ENCODE measurements around the gene SLC19A1.

Gene SLC19A1

DNA sequence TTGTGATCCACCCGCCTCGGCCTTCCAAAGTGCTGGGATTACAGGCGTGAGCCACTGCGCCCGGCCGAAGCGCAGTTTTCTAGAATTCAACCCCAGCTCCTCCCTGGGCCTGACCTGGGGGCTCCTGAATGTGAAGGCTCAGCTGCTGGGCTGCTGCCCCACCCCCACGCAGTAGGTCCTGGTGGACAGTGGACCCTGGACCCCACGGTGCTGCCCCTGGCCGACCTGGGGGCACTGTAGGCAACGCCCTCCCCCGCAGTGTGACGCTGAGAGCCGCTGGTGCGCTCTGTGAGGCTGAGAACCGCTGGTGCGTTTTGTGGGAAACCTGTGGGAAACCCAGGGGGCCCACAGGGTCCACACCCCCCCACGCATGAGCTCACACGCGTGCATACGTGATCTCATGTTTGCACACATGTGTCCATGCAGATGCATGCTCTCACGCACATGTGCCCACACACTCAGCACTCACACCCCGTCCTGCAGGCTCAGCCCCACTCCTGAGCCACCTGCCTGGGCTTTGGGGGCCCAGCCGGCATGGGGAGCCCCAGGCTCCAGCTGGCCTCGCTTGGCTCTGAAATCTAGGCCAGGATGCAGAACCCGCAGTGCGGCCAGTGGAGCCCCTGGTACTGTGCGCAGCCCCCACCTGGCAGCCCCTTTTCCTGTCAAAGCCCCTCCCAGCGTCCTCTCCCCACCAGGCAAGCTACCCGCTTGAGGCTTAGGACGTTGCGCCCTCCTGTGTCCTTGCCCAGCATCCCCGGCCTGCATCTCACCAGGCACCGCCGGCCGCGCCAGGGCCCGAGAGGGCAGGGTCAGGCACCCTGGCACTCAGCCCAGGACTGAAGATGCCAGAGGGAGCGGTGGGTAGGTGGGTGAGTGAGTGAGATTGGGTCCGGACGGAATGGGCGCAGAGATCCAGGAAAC, 69.5 kb downstream of the SLC19A1 start:
- in situ Hi-C loops (cut with HindIII; ENCODE audit: low sequenced_read_pairs), result no loop called here

DNA sequence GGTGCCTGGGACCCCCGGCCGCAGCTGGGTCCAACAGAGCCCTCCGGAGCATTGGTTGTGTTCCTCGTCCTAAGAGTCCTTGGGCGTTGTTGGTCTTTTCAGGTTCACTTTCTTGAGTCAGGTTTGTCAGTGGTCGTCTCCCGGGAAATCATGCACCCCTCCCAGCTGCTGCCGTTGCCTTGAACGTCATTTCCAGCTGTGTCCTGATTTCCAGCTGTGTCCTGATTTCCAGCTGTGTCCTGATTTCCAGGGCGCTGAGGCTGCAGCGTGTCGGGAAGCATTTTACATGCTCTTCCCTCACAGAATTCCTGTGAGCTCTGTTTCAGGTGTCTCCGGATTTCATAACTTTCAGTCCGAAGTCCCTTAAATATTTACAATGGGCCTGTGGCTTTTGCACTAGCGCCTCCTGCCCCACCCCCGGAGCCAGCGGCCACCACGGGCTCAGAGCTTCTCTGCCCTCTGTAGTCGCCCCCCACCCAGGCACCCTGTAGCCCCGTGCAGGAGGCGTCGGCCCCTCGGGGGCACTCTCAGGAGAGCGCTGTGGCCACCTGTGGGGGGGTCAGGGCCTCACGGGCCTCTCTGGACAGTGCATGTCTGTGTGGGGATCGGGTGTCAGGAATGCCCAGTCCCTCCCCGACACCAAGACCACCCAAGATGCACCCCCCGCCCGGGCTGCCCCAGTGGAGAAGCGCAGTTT, 70.6 kb downstream of the SLC19A1 start:
- in situ Hi-C loops (cut with HindIII; ENCODE audit: low sequenced_read_pairs), result no loop called here

DNA sequence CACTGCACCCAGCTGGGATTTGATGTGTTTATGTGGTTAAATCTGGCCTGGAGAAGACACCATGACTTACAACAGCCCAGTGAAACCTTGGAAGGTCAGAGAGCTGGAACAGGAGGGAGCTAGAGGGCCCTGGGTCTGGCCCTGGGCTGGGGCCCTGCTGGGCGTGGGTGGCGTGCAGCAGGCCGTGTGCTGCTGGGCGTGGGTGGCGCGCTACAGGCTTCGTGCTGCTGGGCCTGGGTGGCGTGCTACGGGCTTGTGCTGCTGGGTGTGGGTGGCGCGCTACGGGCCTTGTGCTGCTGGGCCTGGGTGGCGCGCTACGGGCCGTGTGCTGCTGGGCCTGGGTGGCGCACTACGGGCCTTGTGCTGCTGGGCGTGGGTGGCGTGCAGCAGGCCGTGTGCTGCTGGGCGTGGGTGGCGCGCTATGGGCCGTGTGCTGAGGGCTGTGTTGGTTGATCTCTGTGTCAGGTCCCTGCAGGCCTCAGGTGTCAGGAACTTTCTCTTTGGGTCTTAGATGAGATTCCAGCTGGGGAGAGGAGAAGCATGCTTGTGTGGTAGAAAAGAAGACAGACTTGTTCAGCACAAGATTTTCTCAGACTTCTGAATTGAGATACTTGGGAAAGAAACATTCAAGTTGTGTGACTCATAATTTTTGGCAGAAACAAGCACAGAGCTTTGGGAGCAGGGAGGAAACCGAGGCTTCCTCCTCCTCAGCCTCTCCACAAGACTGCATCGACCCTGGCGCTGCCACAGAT, 71.3 kb downstream of the SLC19A1 start:
- in situ Hi-C loops (cut with HindIII; ENCODE audit: low sequenced_read_pairs), result no loop called here

DNA sequence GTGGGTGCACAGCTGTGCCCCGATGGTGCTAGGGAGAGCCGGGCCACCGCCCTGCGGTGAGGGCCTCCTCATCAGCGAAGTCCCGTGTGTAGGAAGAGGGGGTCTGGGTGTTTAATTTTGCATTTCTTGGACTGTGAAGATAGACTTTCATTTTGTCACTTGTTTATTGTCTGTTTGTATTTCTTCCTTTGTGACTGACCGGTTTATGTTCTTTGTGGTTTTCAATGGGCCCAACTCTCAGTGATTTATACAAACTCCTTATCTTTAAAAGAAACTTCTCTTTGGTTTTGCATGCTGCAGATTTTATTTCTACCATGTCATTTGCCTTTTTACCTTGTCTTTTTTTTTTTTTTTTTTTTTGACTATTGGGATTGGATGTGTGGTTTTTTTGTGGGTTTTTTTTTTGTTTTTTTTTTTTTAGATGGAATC, 72.1 kb downstream of the SLC19A1 start:
- in situ Hi-C loops (cut with HindIII; ENCODE audit: low sequenced_read_pairs), result no loop called here

DNA sequence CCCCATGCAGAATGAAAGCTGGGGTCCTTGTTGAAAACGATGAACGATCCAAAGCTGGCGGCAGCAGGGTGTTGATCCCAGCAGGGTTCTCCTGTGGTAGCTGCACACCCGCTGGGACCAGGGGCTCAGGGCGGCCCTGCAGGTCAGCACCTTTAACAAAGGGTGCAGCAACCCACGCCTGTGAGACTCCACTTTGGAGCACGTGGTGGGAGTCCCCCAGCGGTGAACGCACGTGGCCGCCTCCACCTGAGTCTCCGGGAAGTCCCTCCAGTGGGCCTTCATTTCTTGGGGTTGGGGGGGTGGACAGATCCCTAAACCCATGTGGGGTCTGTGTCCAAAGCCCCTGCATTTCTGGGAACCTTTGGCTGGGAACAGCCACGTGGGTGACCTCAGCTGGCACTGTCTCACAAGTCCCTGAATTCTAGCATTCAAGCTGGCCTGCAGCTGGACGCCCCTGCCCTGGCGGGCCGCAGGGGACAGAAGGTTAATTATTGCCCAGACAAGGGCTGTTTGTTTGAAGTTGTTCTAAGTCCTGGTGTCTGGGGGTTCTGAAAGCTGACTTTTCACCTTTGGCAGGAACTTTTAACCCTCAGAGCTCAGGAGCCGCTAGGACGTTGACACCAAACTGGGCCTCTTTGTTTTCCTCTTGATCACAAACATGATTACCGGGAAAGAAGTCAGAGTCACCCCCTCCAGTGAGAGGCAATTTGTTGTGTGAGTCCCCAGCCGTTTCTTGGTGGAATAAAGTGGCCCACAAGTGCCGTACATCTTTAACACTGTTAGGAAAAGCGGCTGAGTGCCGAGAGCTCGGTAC, 72.8 kb downstream of the SLC19A1 start:
- in situ Hi-C loops (cut with HindIII; ENCODE audit: low sequenced_read_pairs), result loop anchor here (10.0 kb wide), 1 partner anchor 265 kb away; no protein-coding TSS in a partner anchor

DNA sequence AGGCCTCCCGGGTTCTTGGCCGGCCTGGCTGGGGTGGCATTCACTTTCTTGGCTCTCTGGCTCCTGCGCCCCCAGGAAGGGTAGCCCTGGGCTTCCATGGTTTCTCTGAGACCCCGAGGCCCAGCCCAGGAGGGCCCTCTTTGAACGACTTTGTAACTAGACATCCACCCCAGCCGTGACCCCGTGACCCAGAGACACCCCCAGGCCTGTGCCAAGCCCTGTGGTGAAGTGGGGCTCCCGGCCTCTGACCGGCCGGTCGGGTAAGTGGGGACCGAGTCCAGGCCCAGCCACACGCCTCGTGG, 73.3 kb downstream of the SLC19A1 start:
- in situ Hi-C loops (cut with HindIII; ENCODE audit: low sequenced_read_pairs), result loop anchor here (10.0 kb wide), 1 partner anchor 264 kb away; no protein-coding TSS in a partner anchor

DNA sequence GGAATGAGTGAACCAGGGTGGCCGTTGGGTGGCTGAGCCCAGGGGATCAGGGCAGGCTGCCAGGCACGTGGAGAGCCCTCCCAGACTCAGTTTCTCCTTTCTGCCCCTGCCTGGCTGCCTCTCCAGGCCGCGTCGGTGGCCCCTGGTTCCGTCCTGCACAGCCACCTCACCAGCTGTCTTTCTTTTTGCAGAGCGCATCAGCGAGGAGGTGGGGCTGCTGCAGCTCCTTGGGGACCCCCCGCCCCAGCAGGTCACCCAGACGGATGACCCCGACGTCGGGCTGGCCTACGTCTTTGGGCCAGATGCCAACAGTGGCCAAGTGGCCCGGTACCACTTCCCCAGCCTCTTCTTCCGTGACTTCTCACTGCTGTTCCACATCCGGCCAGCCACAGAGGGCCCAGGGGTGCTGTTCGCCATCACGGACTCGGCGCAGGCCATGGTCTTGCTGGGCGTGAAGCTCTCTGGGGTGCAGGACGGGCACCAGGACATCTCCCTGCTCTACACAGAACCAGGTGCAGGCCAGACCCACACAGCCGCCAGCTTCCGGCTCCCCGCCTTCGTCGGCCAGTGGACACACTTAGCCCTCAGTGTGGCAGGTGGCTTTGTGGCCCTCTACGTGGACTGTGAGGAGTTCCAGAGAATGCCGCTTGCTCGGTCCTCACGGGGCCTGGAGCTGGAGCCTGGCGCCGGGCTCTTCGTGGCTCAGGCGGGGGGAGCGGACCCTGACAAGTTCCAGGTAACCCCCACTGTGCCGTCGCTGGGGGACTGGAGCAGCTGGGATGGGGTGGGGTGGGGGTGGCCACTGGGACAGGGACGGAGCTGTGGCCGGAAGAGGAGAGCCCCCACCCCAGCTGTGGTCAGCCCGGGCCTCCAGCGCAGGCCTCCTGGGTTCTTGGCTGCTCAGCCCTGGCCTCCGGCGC, 73.9 kb downstream of the SLC19A1 start:
- in situ Hi-C loops (cut with HindIII; ENCODE audit: low sequenced_read_pairs), result loop anchor here (10.0 kb wide), 1 partner anchor 264 kb away; no protein-coding TSS in a partner anchor

DNA sequence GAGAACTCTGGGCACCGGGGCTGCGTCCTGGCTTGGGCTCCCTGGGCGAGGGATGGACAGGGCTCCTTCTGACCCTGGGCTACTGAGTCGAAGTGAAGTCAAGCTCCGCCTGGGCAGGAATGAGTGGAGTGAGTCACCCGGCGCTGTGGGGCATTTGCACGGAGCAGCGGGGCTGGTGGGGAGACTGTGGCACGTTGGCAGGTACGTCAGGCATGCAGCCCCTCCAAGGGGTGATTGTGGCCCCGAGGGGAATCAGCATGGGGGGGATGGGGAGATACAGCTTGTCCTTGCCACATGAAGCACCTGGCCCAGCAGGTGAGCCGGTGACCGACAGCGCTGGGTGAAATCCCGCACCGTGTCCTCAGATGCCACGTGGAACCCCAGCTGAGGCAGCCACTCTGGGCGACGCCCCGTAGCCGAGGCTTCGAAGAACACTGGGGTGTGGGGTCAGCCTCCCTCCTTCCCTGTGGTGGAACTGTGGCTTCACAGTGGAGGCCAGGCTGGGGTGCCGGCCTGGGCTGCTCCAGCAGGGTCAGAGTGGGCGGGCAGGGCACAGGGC, 74.9 kb downstream of the SLC19A1 start:
- in situ Hi-C loops (cut with HindIII; ENCODE audit: low sequenced_read_pairs), result loop anchor here (10.0 kb wide), 1 partner anchor 262 kb away; no protein-coding TSS in a partner anchor

DNA sequence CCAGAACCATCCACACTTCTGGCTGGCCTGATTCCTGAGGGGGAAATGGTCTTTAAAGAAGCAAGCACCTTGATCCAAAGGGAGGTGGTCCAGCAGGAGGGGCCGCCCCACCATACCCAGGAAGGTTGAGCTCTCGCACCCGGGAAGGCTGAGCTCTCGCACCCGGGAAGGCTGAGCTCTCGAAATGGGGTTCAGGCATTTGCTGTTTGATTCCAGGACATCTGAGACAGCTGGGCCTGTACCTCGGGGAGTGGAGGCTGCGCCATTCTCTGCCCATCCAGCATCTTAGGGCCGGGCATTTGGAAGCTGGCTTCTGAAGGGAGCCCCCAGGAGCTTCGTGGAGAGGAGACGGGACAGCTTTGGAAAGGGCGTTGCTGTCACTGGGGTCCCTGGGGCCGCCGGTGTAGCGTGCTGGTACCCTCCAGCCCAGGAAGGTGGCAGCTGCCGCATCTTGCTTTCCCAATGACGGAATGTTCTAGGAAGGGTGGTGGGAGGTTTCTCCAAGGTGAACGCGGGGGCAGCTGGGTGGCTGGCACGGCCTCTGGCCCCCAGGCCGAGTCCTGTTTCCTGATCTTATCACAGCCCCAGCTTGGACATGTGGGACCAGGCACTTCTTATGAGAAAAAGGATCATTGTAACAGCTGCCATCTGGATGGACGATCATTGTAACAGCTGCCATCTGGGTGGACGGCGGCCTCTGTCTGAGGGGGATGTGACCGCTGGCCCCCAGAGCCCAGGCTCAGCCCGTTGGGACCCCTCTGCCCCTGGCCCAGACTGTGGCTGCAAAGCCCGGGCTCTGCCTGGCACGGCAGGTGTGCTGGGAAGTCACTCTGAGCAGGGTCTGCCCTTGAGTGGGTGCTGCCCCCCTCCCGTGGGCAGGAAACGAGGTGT, 75.7 kb downstream of the SLC19A1 start:
- in situ Hi-C loops (cut with HindIII; ENCODE audit: low sequenced_read_pairs), result loop anchor here (10.0 kb wide), 1 partner anchor 262 kb away; no protein-coding TSS in a partner anchor

DNA sequence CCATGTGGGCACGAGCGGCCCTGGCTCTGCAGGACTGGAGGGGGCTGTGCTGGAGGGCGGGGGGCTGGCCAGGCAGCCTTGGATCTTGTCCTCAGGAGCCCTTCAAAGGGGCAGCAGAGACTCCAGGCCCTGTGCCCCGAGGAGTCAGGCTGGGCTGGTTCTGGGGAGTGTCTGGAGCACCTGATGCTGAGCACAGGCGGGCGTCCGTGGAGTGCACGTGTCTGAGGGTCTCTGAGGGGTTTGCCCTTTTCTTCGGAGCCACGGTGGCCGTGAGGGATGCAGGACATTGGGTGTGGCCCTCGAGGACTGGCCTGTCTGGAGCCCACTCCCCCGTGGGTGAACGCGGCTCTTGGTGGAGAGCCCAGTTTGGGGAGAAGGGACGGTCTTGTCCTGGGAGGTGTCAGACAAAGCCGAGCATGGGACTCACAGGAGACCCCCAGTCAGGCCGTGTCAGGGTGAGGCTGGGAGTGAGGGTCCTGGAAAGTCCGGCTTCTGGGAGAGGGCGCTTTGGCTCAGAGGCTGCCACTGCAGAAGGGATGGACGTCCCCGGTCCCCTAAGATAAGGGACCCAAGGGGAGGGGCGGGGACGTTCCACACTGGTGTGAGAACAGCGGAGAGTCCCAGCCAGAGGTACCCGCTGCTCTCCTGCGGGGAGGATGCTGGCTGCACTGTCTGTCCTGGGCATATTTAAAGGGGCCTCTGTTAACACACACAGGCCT, 76.5 kb downstream of the SLC19A1 start:
- in situ Hi-C loops (cut with HindIII; ENCODE audit: low sequenced_read_pairs), result loop anchor here (10.0 kb wide), 1 partner anchor 261 kb away; no protein-coding TSS in a partner anchor

DNA sequence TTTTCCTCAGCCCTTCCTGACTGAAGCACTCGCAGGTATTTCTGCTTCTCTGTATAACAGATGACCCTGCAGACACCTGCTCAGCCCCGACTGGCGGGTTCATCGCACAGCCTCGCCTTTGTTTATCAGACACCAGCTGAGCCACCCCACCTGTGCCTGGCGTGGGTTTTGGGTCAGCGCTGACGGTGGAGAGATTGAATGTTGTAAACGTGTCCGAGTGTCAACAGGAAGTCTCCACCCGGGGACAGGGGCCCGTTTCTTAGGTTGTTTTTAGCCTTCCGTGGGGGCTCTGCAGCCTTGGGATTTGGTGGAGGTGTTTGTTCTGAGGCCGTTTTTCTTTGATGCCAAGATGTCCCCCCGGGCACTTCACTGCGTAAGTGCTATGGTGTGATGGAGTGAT, 77.1 kb downstream of the SLC19A1 start:
- in situ Hi-C loops (cut with HindIII; ENCODE audit: low sequenced_read_pairs), result loop anchor here (10.0 kb wide), 1 partner anchor 260 kb away; no protein-coding TSS in a partner anchor

DNA sequence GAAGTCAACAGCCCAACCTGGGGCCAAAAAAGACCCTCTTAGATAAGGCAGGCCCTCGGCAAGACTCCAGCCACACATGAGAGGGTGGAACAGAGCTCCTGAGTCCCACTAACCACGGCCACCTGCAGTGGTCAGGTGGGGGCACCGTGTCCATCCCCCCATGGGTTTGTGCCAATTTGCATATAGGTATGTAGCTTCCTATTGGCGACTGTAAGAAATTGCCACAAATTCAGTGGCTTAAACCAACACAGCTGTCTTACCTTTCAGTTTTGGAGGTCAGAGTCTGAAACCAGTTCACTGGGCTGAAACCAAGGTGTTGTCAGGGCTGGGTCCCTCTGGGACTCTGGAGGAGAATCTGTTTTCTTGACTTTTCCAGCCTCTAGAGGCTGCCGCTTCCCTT, 77.9 kb downstream of the SLC19A1 start:
- in situ Hi-C loops (cut with HindIII; ENCODE audit: low sequenced_read_pairs), result loop anchor here (10.0 kb wide), 1 partner anchor 260 kb away; no protein-coding TSS in a partner anchor

DNA sequence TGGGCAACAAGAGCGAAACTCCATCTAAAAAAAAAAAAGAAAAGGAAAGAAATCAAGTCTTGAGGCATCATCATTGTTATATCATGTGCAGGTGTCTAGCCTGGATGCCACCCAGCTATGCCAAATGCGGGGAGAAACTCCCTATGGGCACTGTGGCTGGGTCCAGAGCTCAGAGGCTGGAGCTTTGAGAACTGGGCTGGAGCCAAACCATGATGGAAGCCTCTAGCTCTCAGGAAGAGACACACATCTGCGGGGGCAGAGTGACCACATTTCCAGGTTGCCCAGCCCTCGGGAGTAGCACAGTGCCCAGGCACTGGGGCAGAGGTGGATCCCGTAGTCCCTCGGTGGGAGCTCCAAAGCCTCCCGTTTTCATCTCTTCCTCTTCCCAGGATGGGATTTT, 78.4 kb downstream of the SLC19A1 start:
- in situ Hi-C loops (cut with HindIII; ENCODE audit: low sequenced_read_pairs), result loop anchor here (10.0 kb wide), 1 partner anchor 259 kb away; no protein-coding TSS in a partner anchor

DNA sequence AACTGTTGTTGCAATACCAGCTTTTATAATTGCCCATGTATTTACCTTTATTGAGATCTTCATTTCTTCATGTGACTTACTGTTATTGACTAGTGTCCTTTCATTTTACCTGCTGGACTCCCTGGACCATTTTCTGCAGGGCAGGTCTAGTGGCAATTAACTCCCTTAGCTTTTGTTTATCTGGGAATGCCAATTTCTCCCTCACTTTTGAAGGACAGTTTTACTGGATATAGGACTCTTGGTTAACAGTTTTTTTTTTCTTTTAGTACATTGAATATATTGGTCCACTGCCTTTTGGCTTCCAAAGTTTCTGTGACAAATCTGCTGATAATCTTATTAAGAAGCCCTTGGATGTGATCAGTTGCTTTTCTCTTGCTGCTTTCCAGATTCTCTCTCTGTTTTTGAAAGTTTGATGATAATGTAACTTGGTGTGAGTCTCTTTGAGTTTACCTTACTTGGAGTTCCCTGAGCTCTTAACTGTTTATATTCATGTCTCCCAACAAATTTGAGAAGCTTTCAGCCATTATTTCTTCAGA, 80.4 kb downstream of the SLC19A1 start:
- in situ Hi-C loops (cut with HindIII; ENCODE audit: low sequenced_read_pairs), result loop anchor here (10.0 kb wide), 1 partner anchor 257 kb away; no protein-coding TSS in a partner anchor

DNA sequence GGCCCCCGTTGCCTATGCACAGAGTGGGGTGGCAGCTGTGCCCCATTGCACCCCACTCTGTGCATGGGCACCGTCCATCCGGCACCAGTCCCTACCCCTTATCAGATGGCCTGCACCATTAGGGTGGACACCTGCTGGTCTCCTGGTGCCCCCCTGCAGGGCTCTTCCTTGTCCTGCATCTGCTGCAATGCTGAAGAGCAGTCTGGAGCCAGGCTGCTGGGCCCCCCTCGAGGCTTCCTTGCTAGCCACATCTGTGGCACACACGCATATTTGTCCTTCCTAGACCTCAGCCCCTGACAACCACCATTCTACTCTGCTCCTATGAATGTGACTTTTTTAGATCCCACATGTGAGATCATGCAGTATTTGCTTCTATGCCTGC, 80.9 kb downstream of the SLC19A1 start:
- in situ Hi-C loops (cut with HindIII; ENCODE audit: low sequenced_read_pairs), result loop anchor here (10.0 kb wide), 1 partner anchor 257 kb away; no protein-coding TSS in a partner anchor

DNA sequence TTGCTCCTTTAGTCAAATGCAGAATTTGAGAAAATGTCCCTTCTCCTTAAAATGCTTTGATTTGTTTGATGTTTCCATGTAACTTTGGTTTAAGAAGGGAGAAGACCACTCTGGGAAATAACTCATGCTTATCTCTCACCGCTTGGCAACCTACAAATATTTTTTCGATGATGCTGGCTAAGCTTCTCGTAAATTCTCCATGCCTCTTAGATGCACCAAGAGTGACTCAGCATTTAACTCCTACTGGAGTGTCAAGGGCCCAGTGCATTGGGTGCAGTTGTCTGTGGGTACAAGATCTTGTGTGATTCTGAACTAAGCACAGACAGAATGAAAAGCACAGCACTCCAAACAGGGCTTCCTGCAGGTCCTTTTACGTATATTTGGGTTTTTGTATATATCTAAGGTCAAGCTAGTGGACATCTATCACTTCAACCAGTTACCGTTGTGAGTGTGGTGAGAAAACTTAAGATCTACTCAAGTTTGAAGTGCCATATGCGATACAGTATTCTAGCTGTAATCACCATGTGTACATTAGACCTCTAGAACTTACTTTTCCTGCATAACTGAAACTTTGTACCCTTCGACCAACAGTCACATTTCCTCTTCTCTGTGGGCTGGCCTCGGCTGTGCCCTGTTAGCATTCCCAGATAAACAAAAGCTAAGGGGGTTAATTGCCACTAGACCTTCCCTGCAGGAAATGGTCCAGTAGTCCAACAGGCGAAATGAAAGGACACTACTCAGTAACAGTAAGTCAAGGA, 81.5 kb downstream of the SLC19A1 start:
- in situ Hi-C loops (cut with HindIII; ENCODE audit: low sequenced_read_pairs), result loop anchor here (10.0 kb wide), 1 partner anchor 256 kb away; no protein-coding TSS in a partner anchor
